Liver (tissue), 9 donors: ENCODE results near the gene CDH9. TPM values are rescaled to one million over a fixed set of nuclear protein-coding genes. Genes with fewer than 3 reads are reported as not detected.

Experiments
- DNase-seq: peaks from one replicate; pipeline ENCODE4 v3.0.0-alpha.2; 2017; ENCODE audit warnings: low spot score
- H3K27ac ChIP-seq, 2 donors: one replicate each; pipeline ENCODE4 v1.7.0; 2013; ENCODE audit warnings: inconsistent platforms in 2 of 2, low read length in 2 of 2, control low read depth in 1 of 2, low read depth in 1 of 2, mild to moderate bottlenecking in 1 of 2
- H3K27me3 ChIP-seq, 4 donors: one replicate each; pipeline versions ENCODE4 v1.6.1 to v1.7.0; 2013; ENCODE audit warnings: low read length in 3 of 4, inconsistent platforms in 1 of 4, mild to moderate bottlenecking in 1 of 4, moderate library complexity in 1 of 4; ENCODE audit not compliant: control insufficient read depth in 4 of 4, insufficient read depth in 4 of 4
- H3K36me3 ChIP-seq, 4 donors: one replicate each; pipeline versions ENCODE4 v1.6.1 to v1.7.0; 2013; ENCODE audit warnings: low read length in 3 of 4, mild to moderate bottlenecking in 3 of 4, low read depth in 1 of 4, moderate library complexity in 1 of 4; ENCODE audit not compliant: control insufficient read depth in 4 of 4, insufficient read depth in 3 of 4
- H3K4me1 ChIP-seq, 4 donors: one replicate each; pipeline versions ENCODE4 v1.6.1 to v1.7.0; 2013; ENCODE audit warnings: low read length in 3 of 4, mild to moderate bottlenecking in 3 of 4, moderate library complexity in 1 of 4; ENCODE audit not compliant: control insufficient read depth in 4 of 4, insufficient read depth in 4 of 4
- H3K4me3 ChIP-seq, 3 donors: one replicate each; pipeline versions ENCODE4 v1.6.1 to v1.7.0; 2013; ENCODE audit warnings: low read length in 3 of 3, control low read depth in 1 of 3, low read depth in 1 of 3, mild to moderate bottlenecking in 1 of 3
- H3K9ac ChIP-seq, 2 donors: one replicate each; pipeline ENCODE4 v1.7.0; 2013; ENCODE audit warnings: low read length in 2 of 2, mild to moderate bottlenecking in 2 of 2, moderate library complexity in 2 of 2, control low read depth in 1 of 2, low read depth in 1 of 2
- H3K9me3 ChIP-seq, 4 donors: one replicate each; pipeline versions ENCODE4 v1.6.1 to v1.7.0; 2013; ENCODE audit warnings: low read length in 3 of 4; ENCODE audit not compliant: control insufficient read depth in 4 of 4
- CTCF ChIP-seq: fragments of 150-350 bp; IDR thresholded peaks from 2 replicates; pipeline ENCODE4 v1.5.1; 2017; ENCODE audit warnings: improper control_type of control experiment, low read depth, low read length; ENCODE audit not compliant: missing input control
- EGR1 ChIP-seq, 2 donors: IDR thresholded peaks; 2 replicates each; pipeline ENCODE4 v1.6.1; 2016 to 2018; ENCODE audit warnings: antibody characterized with exemption in 2 of 2, low read depth in 2 of 2
- FOXA1 ChIP-seq: IDR thresholded peaks from 2 replicates; pipeline ENCODE4 v1.6.1; 2016; ENCODE audit warnings: antibody characterized with exemption
- FOXA2 ChIP-seq: IDR thresholded peaks from 2 replicates; pipeline ENCODE4 v1.6.1; 2016; ENCODE audit warnings: antibody characterized with exemption
- GABPA ChIP-seq, 2 donors: IDR thresholded peaks in 1 of 2; conservative IDR thresholded peaks in 1 of 2; 2 replicates each; pipeline ENCODE4 v1.6.1; 2016; ENCODE audit warnings: antibody characterized with exemption in 2 of 2, mild to moderate bottlenecking in 1 of 2, moderate library complexity in 1 of 2
- HNF4A ChIP-seq, 2 donors: conservative IDR thresholded peaks; 2 replicates each; pipeline ENCODE4 v1.6.1; 2016; ENCODE audit warnings: antibody characterized with exemption in 2 of 2, mild to moderate bottlenecking in 2 of 2
- HNF4G ChIP-seq: IDR thresholded peaks from 2 replicates; pipeline ENCODE4 v1.6.1; 2016; ENCODE audit warnings: antibody characterized with exemption
- JUND ChIP-seq, 2 donors: IDR thresholded peaks; 2 replicates each; pipeline ENCODE4 v1.6.1; 2016; ENCODE audit warnings: antibody characterized with exemption in 2 of 2
- MAX ChIP-seq: IDR thresholded peaks from 2 replicates; pipeline ENCODE4 v1.6.1; 2016; ENCODE audit warnings: antibody characterized with exemption
- NR2F2 ChIP-seq: IDR thresholded peaks from 2 replicates; pipeline ENCODE4 v1.6.1; 2016; ENCODE audit warnings: antibody characterized with exemption
- RAD21 ChIP-seq, 2 donors: IDR thresholded peaks; 2 replicates each; pipeline ENCODE4 v1.6.1; 2016; ENCODE audit warnings: antibody characterized with exemption in 2 of 2, mild to moderate bottlenecking in 2 of 2
- REST ChIP-seq: IDR thresholded peaks from 2 replicates; pipeline ENCODE4 v1.6.1; 2016; ENCODE audit warnings: antibody characterized with exemption, mild to moderate bottlenecking
- RXRA ChIP-seq, 2 donors: IDR thresholded peaks; 2 replicates each; pipeline ENCODE4 v1.6.1; 2017 to 2018; ENCODE audit warnings: antibody characterized with exemption in 2 of 2, mild to moderate bottlenecking in 1 of 2
- TAF1 ChIP-seq: conservative IDR thresholded peaks from 2 replicates; pipeline ENCODE4 v1.6.1; 2016; ENCODE audit warnings: antibody characterized with exemption, mild to moderate bottlenecking
- YY1 ChIP-seq: IDR thresholded peaks from 2 replicates; pipeline ENCODE4 v1.6.1; 2016; ENCODE audit warnings: antibody characterized with exemption, mild to moderate bottlenecking
- ZBTB33 ChIP-seq: IDR thresholded peaks from 2 replicates; pipeline ENCODE4 v1.6.1; 2016; ENCODE audit warnings: antibody characterized with exemption
- WGBS: extraction: QIAGEN DNeasy Blood & Tissue Kit; methylation state at CpG from one replicate; pipeline ENCODE4 v1.1.7; 2013; 5-methylcytosine and 5-hydroxymethylcytosine counted together
- polyA plus RNA-seq, 2 donors: library from polyadenylated mRNA; stranded (reverse) in 1 of 2; unstranded in 1 of 2; fragments of 200-250 nt in 1 of 2; fragments of >200 nt in 1 of 2; fragmentation: Nextera tagmentation in 1 of 2; extraction: Ambion mirVana in 1 of 2; gene quantifications; one replicate each; pipeline versions ENCODE4 v1.2.1 to v1.2.3, GENCODE V29; 2013 to 2015
- total RNA-seq, 2 donors: library from RNA; depleted of rRNA; stranded (reverse); fragments of >200 nt; gene quantifications; one replicate each; pipeline ENCODE4 v1.2.3, GENCODE V29; 2014
- donor health status: healthy.
- donor health status: healthy.
- donor health status: healthy.
- donor health status: healthy.
- donor health status: healthy.

CDH9 gene
- total and polyA plus RNA-seq, 4 donors: not detected

GRCh38 chr5:27026801-27027200 is 11.6 kb downstream of the CDH9 start (continued):
- TF ChIP-seq FOXA1: no peak
- no peak for TF ChIP-seq HNF4G

- H3K27ac ChIP-seq: no peak overlapping the region
- no peak for TF ChIP-seq TAF1
- TF ChIP-seq JUND (IDR thresholded peaks at IDR 0.05): no peak
- no peak for TF ChIP-seq FOXA1
- TF ChIP-seq ZBTB33: no peak
- TF ChIP-seq HNF4A (conservative IDR thresholded peaks at IDR 0.05): no peak
- no peak for TF ChIP-seq NR2F2
- TF ChIP-seq FOXA2: no peak
- no peak for TF ChIP-seq GABPA (IDR thresholded peaks at IDR 0.05 in 1 of 2, conservative IDR thresholded peaks at IDR 0.05 in 1 of 2)
- H3K9me3 ChIP-seq: no peaks in the 10 kb centered on the region
- no peaks in the 10 kb centered on the region for H3K4me1 ChIP-seq
- WGBS: 39% methylated on average over 1 of the region's 1 CpG
- no peaks in the 10 kb centered on the region for H3K36me3 ChIP-seq
- H3K4me3 ChIP-seq: no peak overlapping the region
- no peaks in the 10 kb centered on the region for H3K27me3 ChIP-seq
- no peak for DNase-seq
- H3K9ac ChIP-seq: no peak overlapping the region
Measured at GRCh38 chr5:27026063-27026462, 12.3 kb downstream of the CDH9 start.

- Histone ChIP-seq H3K4me3 (no peak overlapping the region), H3K27ac (no peak overlapping the region), H3K9me3 (no peaks in the 10 kb centered on the region), H3K27me3 (no peaks in the 10 kb centered on the region), H3K9ac (no peak overlapping the region), H3K4me1 (no peaks in the 10 kb centered on the region), H3K36me3 (no peaks in the 10 kb centered on the region)
- WGBS: 70% methylated on average over 1 of the region's 1 CpG
- no peak for DNase-seq
- no peak for TF ChIP-seq MAX
- no peak for TF ChIP-seq TAF1
- TF ChIP-seq FOXA1: no peak
- no peak for TF ChIP-seq FOXA2
- TF ChIP-seq CTCF: no peak
- TF ChIP-seq YY1: no peak
- no peak for TF ChIP-seq EGR1 (IDR thresholded peaks at IDR 0.05; ENCODE audit: low read depth in 2 of 2)
- no peak for TF ChIP-seq ZBTB33
- TF ChIP-seq HNF4A (conservative IDR thresholded peaks at IDR 0.05): no peak
- no peak for TF ChIP-seq REST
- no peak for TF ChIP-seq RAD21 (IDR thresholded peaks at IDR 0.05)
- TF ChIP-seq RXRA (IDR thresholded peaks at IDR 0.05): no peak
Measured at GRCh38 chr5:27021471-27021870, 16.9 kb downstream of the CDH9 start.
